K562 (cell line): ENCODE measurements around the gene SOAT2. TPM values are rescaled to one million over a fixed set of nuclear protein-coding genes. Genes with fewer than 3 reads are reported as not detected.

Source experiments
- BHLHE40 ChIP-seq: IDR thresholded peaks from 2 replicates; pipeline ENCODE4 v1.6.1; 2011; ENCODE audit warnings: low read length, improper control_type of control experiment
- CC2D1A ChIP-seq: fragments of 450-650 bp; IDR thresholded peaks from 2 replicates; pipeline ENCODE4 v1.6.1; 2017; ENCODE audit warnings: mild to moderate bottlenecking
- CHCHD3 ChIP-seq: fragments of 250-450 bp; sonication (Bioruptor Pico); IDR thresholded peaks from 2 replicates; pipeline ENCODE4 v2.1.2; 2022; ENCODE audit warnings: mild to moderate bottlenecking
- CLOCK ChIP-seq: fragments of 250-450 bp; sonication (Bioruptor Pico); IDR thresholded peaks from 2 replicates; pipeline ENCODE4 v1.4.0; 2020; ENCODE audit warnings: mild to moderate bottlenecking, moderate library complexity, borderline replicate concordance
- CREM ChIP-seq: IDR thresholded peaks from 2 replicates; pipeline ENCODE4 v1.6.1; 2014; ENCODE audit warnings: antibody characterized with exemption, low read depth
- CXXC5 ChIP-seq: fragments of 250-450 bp; sonication (Bioruptor Pico); IDR thresholded peaks from 2 replicates; pipeline ENCODE4 v1.8.0; 2022; ENCODE audit warnings: inconsistent platforms, mild to moderate bottlenecking, moderate library complexity
- HINFP ChIP-seq: fragments of 450-650 bp; conservative IDR thresholded peaks from 2 replicates; pipeline ENCODE4 v1.6.1; 2016; ENCODE audit warnings: missing genetic modification characterization, low read depth, mild to moderate bottlenecking, control low read depth, missing compliant biosample characterization
- MCM3 ChIP-seq: fragments of 450-650 bp; IDR thresholded peaks from 2 replicates; pipeline ENCODE4 v1.6.1; 2016
- MTA3 ChIP-seq: fragments of 450-650 bp; formaldehyde crosslinking; IDR thresholded peaks from 2 replicates; pipeline ENCODE4 v1.6.1; 2017; ENCODE audit warnings: mild to moderate bottlenecking, borderline replicate concordance
- RBFOX2 ChIP-seq: fragments of 200-400 bp; formaldehyde crosslinking; IDR thresholded peaks from 2 replicates; pipeline ENCODE4 v1.6.1; 2017; ENCODE audit warnings: low read depth, mild to moderate bottlenecking, low read length, moderate library complexity
- RFX7 ChIP-seq: fragments of 250-450 bp; sonication (Bioruptor Pico); IDR thresholded peaks from 2 replicates; pipeline ENCODE4 v1.5.1; 2021; ENCODE audit warnings: mild to moderate bottlenecking
- TEAD1 ChIP-seq, 2 experiments: fragments of 450-650 bp in 1 of 2; sonication (generic) in 1 of 2; formaldehyde crosslinking; IDR thresholded peaks; 2 replicates each; pipeline versions ENCODE4 v1.4.0 to v1.8.0; 2020 to 2022; ENCODE audit warnings: mild to moderate bottlenecking in 2 of 2, missing genetic modification reagents in 1 of 2
- WHSC1 ChIP-seq: IDR thresholded peaks from one replicate; pipeline ENCODE4 v1.6.1; 2012; ENCODE audit warnings: low read length, control low read depth, inconsistent platforms
- ZBTB1 ChIP-seq: sonication (generic); formaldehyde crosslinking; IDR thresholded peaks from 2 replicates; pipeline ENCODE4 v1.8.1; 2023; ENCODE audit warnings: missing genetic modification reagents, low read depth, mild to moderate bottlenecking, borderline replicate concordance
- ZNF184 ChIP-seq: sonication (generic); formaldehyde crosslinking; IDR thresholded peaks from 2 replicates; pipeline ENCODE4 v1.5.0; 2020; ENCODE audit warnings: missing genetic modification reagents
- ZNF280B ChIP-seq: fragments of 250-450 bp; sonication (Bioruptor Pico); IDR thresholded peaks from 2 replicates; pipeline ENCODE4 v1.5.1; 2021; ENCODE audit warnings: mild to moderate bottlenecking
- ZNF561 ChIP-seq: fragments of 450-650 bp; formaldehyde crosslinking; conservative IDR thresholded peaks from 2 replicates; pipeline ENCODE4 v1.4.0; 2020; ENCODE audit warnings: mild to moderate bottlenecking, moderate library complexity
- ZNF644 ChIP-seq: fragments of 200-800 bp; sonication (Bioruptor generic); IDR thresholded peaks from 2 replicates; pipeline ENCODE4 v1.6.1; 2016; ENCODE audit warnings: low read depth, missing genetic modification characterization, missing compliant biosample characterization
- polyA plus RNA-seq, 8 experiments: library from polyadenylated mRNA; depleted of rRNA in 4 of 8; stranded (reverse) in 5 of 8; unstranded in 3 of 8; fragments of >200 nt; fragmentation: Nextera tagmentation in 2 of 8; fragmentation: Illumina TruSeq in 1 of 8; extraction: Ambion mirVana in 2 of 8; extraction: Trizol in 1 of 8; gene quantifications; 2 replicates each; pipeline versions ENCODE4 v1.2.1 to v1.2.3, GENCODE V29; 2011 to 2014; ENCODE audit warnings: inconsistent platforms in 1 of 8, missing spikeins in 1 of 8
- total RNA-seq, 7 experiments: library from RNA; depleted of rRNA in 6 of 7; stranded (reverse); fragments of >200 nt in 6 of 7; fragmentation: Illumina TruSeq in 2 of 7; extraction: Trizol in 2 of 7; gene quantifications; 2 replicates each; pipeline versions ENCODE4 v1.2.1 to v1.2.3, GENCODE V29; 2011 to 2021; ENCODE audit warnings: low replicate concordance in 1 of 7
- TF ChIP-seq, protein P1 (sequence below): fragments of 250-450 bp; sonication (Bioruptor Pico); IDR thresholded peaks from 2 replicates; pipeline ENCODE4 v1.4.0; 2020
- TF ChIP-seq, protein P2 (sequence below): fragments of 450-650 bp; formaldehyde crosslinking; IDR thresholded peaks from 2 replicates; pipeline ENCODE4 v1.4.0; 2022; ENCODE audit warnings: missing genetic modification characterization

Gene SOAT2
- total and polyA plus RNA-seq, 9 of the 15 experiments (the other 6 are each of a cell fraction or from before 2014, with no cell fraction given): 0.04 TPM; not detected in 8

DNA sequence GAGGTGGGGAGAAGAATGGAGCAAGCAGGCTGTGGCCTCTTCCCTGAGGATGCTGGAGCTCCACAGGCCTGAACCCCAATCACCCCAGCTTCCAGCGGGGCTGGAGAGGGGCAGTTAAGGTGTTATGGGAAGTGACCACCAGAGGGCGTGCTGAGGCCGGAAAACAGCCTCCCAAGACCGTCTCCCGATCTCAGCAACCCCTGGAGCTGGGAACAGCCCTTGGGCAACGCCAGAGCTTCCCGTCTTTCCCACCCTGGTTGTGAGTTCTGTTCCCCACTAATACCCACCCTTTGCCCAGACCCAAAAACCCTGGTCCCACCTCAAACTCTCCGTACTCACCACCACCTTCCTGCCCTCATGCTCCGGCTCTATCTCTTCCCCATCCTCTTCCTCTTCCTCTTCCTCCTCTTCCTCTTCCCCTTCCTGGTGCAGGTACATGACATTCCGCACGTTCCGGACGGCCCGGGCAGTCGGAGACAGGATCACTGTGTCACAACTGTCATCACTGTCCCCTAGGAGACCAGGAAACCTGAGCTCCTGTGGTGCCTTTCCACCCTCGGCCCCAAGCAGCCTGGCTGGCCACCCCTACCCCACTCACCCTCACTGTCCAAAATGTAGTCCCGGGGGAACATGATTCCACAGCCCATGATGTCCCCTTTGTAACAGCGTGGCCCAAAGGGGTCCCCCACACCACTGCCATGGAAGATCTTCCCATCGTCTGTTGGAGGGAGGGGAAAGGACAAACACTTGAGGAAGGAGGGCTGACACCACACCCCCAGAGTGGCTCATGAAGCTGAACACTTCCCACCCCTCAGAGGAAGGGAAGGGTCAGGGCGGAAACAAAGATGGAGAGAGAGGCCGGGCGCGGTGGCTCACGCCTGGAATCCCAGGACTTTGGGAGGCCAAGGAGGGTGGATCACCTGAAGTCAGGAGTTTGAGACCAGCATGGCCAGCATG is 37.0 kb upstream of the SOAT2 start (continued):
- TF ChIP-seq HINFP (tag): no peak
- TF ChIP-seq MCM3: no peak
- TF ChIP-seq TEAD1 (CRISPR knock-in tag; IDR thresholded peaks at IDR 0.05): no peak
- no peak for TF ChIP-seq CHCHD3 (CRISPR knock-in tag)
- no peak for TF ChIP-seq RFX7 (CRISPR knock-in tag)
- TF ChIP-seq ZNF280B: no peak
- TF ChIP-seq CREM: 0 out of 2 replicates have a peak, but pooled peaks have one; percentile 8
- TF ChIP-seq MTA3: no peak
- TF ChIP-seq CLOCK (CRISPR knock-in tag): no peak
- TF ChIP-seq BHLHE40: no peak
- no peak for TF ChIP-seq WHSC1
- TF ChIP-seq ZNF644: no peak
- TF ChIP-seq CXXC5 (CRISPR knock-in tag): 0 out of 2 replicates have a peak, but pooled peaks have one; percentile 23
- no peak for TF ChIP-seq ZNF184 (CRISPR knock-in tag)
- peak; percentile 85 for TF ChIP-seq CC2D1A
- TF ChIP-seq, protein P1, sequence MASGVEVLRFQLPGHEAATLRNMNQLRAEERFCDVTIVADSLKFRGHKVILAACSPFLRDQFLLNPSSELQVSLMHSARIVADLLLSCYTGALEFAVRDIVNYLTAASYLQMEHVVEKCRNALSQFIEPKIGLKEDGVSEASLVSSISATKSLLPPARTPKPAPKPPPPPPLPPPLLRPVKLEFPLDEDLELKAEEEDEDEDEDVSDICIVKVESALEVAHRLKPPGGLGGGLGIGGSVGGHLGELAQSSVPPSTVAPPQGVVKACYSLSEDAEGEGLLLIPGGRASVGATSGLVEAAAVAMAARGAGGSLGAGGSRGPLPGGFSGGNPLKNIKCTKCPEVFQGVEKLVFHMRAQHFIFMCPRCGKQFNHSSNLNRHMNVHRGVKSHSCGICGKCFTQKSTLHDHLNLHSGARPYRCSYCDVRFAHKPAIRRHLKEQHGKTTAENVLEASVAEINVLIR (CRISPR knock-in tag): no peak
- no peak for TF ChIP-seq RBFOX2
- TF ChIP-seq, protein P2, sequence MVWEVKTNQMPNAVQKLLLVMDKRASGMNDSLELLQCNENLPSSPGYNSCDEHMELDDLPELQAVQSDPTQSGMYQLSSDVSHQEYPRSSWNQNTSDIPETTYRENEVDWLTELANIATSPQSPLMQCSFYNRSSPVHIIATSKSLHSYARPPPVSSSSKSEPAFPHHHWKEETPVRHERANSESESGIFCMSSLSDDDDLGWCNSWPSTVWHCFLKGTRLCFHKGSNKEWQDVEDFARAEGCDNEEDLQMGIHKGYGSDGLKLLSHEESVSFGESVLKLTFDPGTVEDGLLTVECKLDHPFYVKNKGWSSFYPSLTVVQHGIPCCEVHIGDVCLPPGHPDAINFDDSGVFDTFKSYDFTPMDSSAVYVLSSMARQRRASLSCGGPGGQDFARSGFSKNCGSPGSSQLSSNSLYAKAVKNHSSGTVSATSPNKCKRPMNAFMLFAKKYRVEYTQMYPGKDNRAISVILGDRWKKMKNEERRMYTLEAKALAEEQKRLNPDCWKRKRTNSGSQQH: peak; percentile 48; the same call in 1 of the 2 replicates
- TF ChIP-seq ZNF561: no peak
- no peak for TF ChIP-seq ZBTB1
